Measurements from ENCODE around the gene CYP46A1. TPM values are rescaled to one million over a fixed set of nuclear protein-coding genes. Genes with fewer than 3 reads are reported as not detected.
A peak's percentile ranks its signal among the peaks of the same experiment; 100 is the strongest.
"Not testable (repeated sequence)": the region's sequence is repeated elsewhere in the genome, so short reads cannot be mapped to it uniquely, and the experiment has no call there.

CYP46A1 gene
- 1.9 to 2.4 TPM (median 2.3 TPM) in 3 replicates for total RNA-seq

DNA sequence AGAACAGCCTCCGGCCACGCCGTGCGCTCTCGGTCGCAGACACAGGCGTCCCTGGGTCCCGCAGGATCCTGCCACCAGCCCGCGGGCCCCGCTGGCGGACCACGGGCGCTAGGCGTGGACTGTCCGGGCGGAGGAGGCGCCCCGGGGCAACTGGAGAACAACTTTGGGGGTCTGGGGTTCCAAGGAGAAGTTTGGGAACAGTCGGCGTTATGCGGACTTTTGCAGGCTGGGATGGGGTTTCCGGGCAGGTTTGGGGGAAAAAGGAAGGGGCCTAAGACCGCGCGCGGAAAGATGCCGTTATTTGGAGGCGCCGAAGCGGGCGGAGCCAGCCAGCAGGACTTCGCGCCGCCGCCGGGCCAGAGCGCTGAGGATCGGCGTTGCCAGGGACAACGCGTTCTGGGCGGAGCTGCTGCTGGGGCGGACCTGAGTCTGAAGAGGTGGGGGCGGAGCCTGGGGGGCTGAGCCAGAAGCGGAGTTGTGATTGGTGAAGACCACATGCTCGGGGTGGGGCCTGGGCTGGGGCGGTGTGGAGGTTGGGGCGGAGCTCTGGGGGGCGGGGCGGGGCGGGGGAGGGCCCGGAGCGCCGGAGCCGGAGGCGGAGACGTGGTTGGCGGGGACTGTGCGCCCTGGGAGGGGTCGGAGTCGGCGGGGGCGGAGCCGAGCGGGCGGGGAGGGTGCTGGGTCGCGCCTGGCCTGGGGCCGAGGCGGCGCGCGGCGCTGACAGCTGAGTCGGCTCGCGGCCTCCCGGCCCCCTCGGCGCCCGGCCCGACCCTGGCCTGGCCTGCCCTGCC, at the start of gene CYP46A1:
Gene CYP46A1 (plus strand): TSS at position 680 of the 791 bp plus-strand sequence. CDS start 120 bp downstream, outside the sequence.
- TF ChIP-seq, protein P1, sequence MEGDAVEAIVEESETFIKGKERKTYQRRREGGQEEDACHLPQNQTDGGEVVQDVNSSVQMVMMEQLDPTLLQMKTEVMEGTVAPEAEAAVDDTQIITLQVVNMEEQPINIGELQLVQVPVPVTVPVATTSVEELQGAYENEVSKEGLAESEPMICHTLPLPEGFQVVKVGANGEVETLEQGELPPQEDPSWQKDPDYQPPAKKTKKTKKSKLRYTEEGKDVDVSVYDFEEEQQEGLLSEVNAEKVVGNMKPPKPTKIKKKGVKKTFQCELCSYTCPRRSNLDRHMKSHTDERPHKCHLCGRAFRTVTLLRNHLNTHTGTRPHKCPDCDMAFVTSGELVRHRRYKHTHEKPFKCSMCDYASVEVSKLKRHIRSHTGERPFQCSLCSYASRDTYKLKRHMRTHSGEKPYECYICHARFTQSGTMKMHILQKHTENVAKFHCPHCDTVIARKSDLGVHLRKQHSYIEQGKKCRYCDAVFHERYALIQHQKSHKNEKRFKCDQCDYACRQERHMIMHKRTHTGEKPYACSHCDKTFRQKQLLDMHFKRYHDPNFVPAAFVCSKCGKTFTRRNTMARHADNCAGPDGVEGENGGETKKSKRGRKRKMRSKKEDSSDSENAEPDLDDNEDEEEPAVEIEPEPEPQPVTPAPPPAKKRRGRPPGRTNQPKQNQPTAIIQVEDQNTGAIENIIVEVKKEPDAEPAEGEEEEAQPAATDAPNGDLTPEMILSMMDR (IDR thresholded peaks at IDR 0.05; ENCODE audit: unreplicated experiment), result no peak
- Mint-ChIP-seq H3K27me3 (ENCODE audit: low read depth) (peaks cover 39% of the 10 kb centered on the region), H3K27ac (peak within 1 kb of the TSS; percentile 81), H3K36me3 (no peaks in the 10 kb centered on the region), H3K4me1 (no peaks in the 10 kb centered on the region), H3K9me3 (peaks cover 1% of the 10 kb centered on the region), H3K4me3 (peak within 1 kb of the TSS; percentile 87)
- DNase-seq (ENCODE audit: low spot score in 2 of 2, unreplicated experiment in 2 of 2), result peak; percentile 100

DNA sequence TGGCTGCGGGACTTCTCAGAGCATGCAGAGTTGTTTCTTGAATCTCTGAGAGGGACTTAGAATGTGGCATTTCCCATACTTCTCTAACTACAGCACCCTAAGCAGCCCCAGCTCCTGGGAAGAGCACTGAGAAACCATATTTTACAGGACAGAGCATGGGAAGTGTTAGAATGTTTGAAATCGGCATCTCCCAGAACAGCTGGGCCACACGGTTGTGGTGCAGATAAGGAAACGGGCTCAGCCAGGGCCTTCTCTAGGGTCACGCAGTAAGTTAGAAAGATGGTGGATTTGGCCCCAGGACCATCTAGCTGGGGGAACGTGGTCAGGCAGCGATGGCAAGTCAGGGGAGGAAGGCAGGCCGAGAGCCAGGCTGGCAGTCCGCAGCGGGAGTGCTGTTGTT, 49.7 kb upstream of the CYP46A1 start:
- Mint-ChIP-seq H3K9me3 (no peaks in the 10 kb centered on the region), H3K27me3 (ENCODE audit: low read depth) (no peaks in the 10 kb centered on the region), H3K36me3 (no peaks in the 10 kb centered on the region), H3K4me1 (peaks cover 9% of the 10 kb centered on the region), H3K27ac (no peak overlapping the region), H3K4me3 (no peak overlapping the region)
- DNase-seq (ENCODE audit: low spot score in 2 of 2, unreplicated experiment in 2 of 2), result no peak
- TF ChIP-seq, protein P1 (IDR thresholded peaks at IDR 0.05; ENCODE audit: unreplicated experiment), result no peak

GRCh38 chr14:99635116-99635515, 49.0 kb upstream of the CYP46A1 start:
- no peaks in the 10 kb centered on the region for H3K9me3 Mint-ChIP-seq
- TF ChIP-seq, protein P1 (IDR thresholded peaks at IDR 0.05; ENCODE audit: unreplicated experiment), result no peak
- peaks cover 9% of the 10 kb centered on the region for H3K4me1 Mint-ChIP-seq
- no peaks in the 10 kb centered on the region for H3K27me3 Mint-ChIP-seq (ENCODE audit: low read depth)
- H3K36me3 Mint-ChIP-seq, result no peaks in the 10 kb centered on the region
- H3K4me3 Mint-ChIP-seq, result no peak overlapping the region
- H3K27ac Mint-ChIP-seq, result no peak overlapping the region
- DNase-seq (ENCODE audit: low spot score in 2 of 2, unreplicated experiment in 2 of 2), result no peak

DNA sequence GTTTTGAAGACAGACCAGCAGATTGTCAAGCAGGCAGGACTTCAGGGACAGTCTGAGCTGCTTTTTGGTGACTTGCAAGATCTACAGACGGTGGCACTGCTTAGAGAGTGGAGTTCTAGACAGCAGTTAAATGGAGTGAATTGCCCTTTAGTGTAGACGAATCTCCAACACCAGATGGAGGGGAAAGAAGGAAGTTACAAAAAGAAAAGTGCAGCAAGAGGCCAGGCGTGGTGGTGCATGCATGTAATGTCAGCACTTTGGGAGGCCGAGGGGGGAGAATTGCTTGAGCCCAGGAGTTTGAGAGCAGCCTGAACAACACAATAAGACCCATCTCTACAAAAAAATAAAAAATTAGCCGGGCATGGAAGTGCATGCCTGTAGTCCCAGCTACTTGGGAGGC, 47.6 kb upstream of the CYP46A1 start:
- TF ChIP-seq, protein P1 (IDR thresholded peaks at IDR 0.05; ENCODE audit: unreplicated experiment), result no peak
- H3K27me3 Mint-ChIP-seq (ENCODE audit: low read depth), result no peaks in the 10 kb centered on the region

GRCh38 chr14:99637624-99638023, 46.5 kb upstream of the CYP46A1 start:
- no peak overlapping the region for H3K27ac Mint-ChIP-seq
- DNase-seq (ENCODE audit: low spot score in 2 of 2, unreplicated experiment in 2 of 2), result no peak
- H3K4me1 Mint-ChIP-seq, result peaks cover 6% of the 10 kb centered on the region
- TF ChIP-seq, protein P1 (IDR thresholded peaks at IDR 0.05; ENCODE audit: unreplicated experiment), result no peak
- H3K9me3 Mint-ChIP-seq, result no peaks in the 10 kb centered on the region
- no peaks in the 10 kb centered on the region for H3K27me3 Mint-ChIP-seq (ENCODE audit: low read depth)
- no peaks in the 10 kb centered on the region for H3K36me3 Mint-ChIP-seq
- no peak overlapping the region for H3K4me3 Mint-ChIP-seq

More for the DNA sequence above, 47.6 kb upstream of the CYP46A1 start:
- Mint-ChIP-seq H3K4me1 (peaks cover 9% of the 10 kb centered on the region), H3K27ac (no peak overlapping the region), H3K36me3 (no peaks in the 10 kb centered on the region), H3K4me3 (no peak overlapping the region), H3K9me3 (no peaks in the 10 kb centered on the region)
- no peak for DNase-seq (ENCODE audit: low spot score in 2 of 2, unreplicated experiment in 2 of 2)

DNA sequence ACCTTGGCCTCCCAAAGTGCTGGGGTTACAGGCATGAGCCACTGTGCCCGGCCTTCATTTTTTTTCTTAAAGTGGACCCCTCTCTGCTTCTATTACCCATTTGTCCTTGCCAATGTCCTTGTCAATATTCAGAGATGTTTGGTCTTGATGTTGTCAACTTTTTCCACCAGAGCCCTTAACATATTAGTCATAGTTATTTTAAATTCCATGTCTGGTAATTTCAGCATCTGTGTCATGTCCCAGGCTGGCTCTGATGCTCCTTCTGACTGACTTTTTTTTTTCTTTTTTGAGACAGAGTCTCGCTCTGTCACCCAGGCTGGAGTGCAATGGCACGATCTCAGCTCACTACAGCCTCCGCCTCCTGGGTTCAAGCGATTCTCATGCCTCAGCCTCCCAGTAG, 41.3 kb upstream of the CYP46A1 start:
- not testable (repeated sequence) for H3K27me3 Mint-ChIP-seq (ENCODE audit: low read depth); H3K36me3 Mint-ChIP-seq; H3K4me3 Mint-ChIP-seq; H3K27ac Mint-ChIP-seq; H3K4me1 Mint-ChIP-seq; H3K9me3 Mint-ChIP-seq; DNase-seq (ENCODE audit: low spot score in 2 of 2, unreplicated experiment in 2 of 2)
